H1 (cell line): Measurements from ENCODE around the gene TRMT6. TPM values are rescaled to one million over a fixed set of nuclear protein-coding genes. Genes with fewer than 3 reads are reported as not detected.

Source experiments
- CTCF ChIA-PET: fragments of 300-600 bp; sonication (Branson Sonifier 250); formaldehyde crosslinking; loops from one replicate; lab custom pipeline; 2021; ENCODE audit not compliant: partially characterized antibody; lab: Charles Lee
- POLR2A ChIA-PET: fragments of 300-600 bp; sonication (Branson Sonifier 250); formaldehyde crosslinking; loops from one replicate; lab custom pipeline; 2021; ENCODE audit warnings: inconsistent platforms; ENCODE audit not compliant: partially characterized antibody; lab: Charles Lee
- DNase-seq, 2 experiments: peaks; one replicate each; pipeline versions ENCODE4 v3.0.0 to v3.0.0-alpha.2; 2010 to 2022; ENCODE audit warnings: low spot score in 2 of 2, low read depth in 1 of 2, mixed read lengths in 1 of 2
- FAIRE-seq: peaks from 2 replicates; lab custom pipeline; 2011; peaks lifted over from hg19 to GRCh38; lab: Jason Lieb, UNC
- H2AFZ ChIP-seq: 2 replicates; pipeline ENCODE4 v1.8.1; 2012; ENCODE audit warnings: low read length, inconsistent platforms
- H2AK5ac ChIP-seq: 2 replicates; pipeline ENCODE4 v1.6.1; 2013; ENCODE audit warnings: low read depth, low read length
- H2BK120ac ChIP-seq: replicated peaks from 2 replicates; pipeline ENCODE3; 2013; ENCODE audit warnings: low read depth, low read length, inconsistent platforms
- H2BK12ac ChIP-seq: 2 replicates; pipeline ENCODE4 v1.6.1; 2013; ENCODE audit warnings: low read depth, low read length
- H2BK15ac ChIP-seq: 2 replicates; pipeline ENCODE4 v1.6.1; 2013; ENCODE audit warnings: low read length
- H2BK20ac ChIP-seq: 2 replicates; pipeline ENCODE4 v1.6.1; 2013; ENCODE audit warnings: low read length
- H2BK5ac ChIP-seq: 2 replicates; pipeline ENCODE4 v1.6.1; 2013; ENCODE audit warnings: low read depth, low read length
- H3K14ac ChIP-seq: 2 replicates; pipeline ENCODE4 v1.6.1; 2013; ENCODE audit warnings: inconsistent platforms; ENCODE audit not compliant: insufficient read length
- H3K18ac ChIP-seq: 2 replicates; pipeline ENCODE4 v1.6.1; 2013; ENCODE audit warnings: low read length; ENCODE audit errors: extremely low read depth
- H3K23ac ChIP-seq: 2 replicates; pipeline ENCODE4 v1.6.1; 2013; ENCODE audit warnings: inconsistent platforms; ENCODE audit not compliant: insufficient read length
- H3K23me2 ChIP-seq: 2 replicates; pipeline ENCODE4 v1.6.1; 2013; ENCODE audit warnings: low read depth, low read length
- H3K27ac ChIP-seq: 2 replicates; pipeline ENCODE4 v1.6.1; 2011; ENCODE audit warnings: low read depth, low read length, inconsistent platforms
- H3K27me3 ChIP-seq, 4 experiments: replicated peaks in 1 of 4; 1 replicate in 1 of 4; 2 replicates in 3 of 4; pipeline versions ENCODE4 v1.6.1 to v1.8.1; 2011 to 2013; ENCODE audit warnings: low read length in 3 of 4, mild to moderate bottlenecking in 3 of 4, inconsistent platforms in 2 of 4, mixed read lengths in 2 of 4, moderate library complexity in 1 of 4; ENCODE audit not compliant: control insufficient read depth in 3 of 4, insufficient read depth in 3 of 4; ENCODE audit errors: extremely low read depth in 1 of 4
- H3K36me3 ChIP-seq, 4 experiments: 2 replicates each; pipeline versions ENCODE4 v1.6.1 to v1.8.1; 2011 to 2013; ENCODE audit warnings: mild to moderate bottlenecking in 4 of 4, low read length in 3 of 4, moderate library complexity in 2 of 4, control low read depth in 1 of 4, inconsistent platforms in 1 of 4; ENCODE audit not compliant: insufficient read depth in 4 of 4, control insufficient read depth in 2 of 4
- H3K4ac ChIP-seq: replicated peaks from 2 replicates; pipeline ENCODE3; 2013; ENCODE audit warnings: low read length, low read depth, mixed read lengths, inconsistent platforms; ENCODE audit not compliant: insufficient read length
- H3K4me1 ChIP-seq, 4 experiments: replicated peaks in 1 of 4; 1 replicate in 1 of 4; 2 replicates in 3 of 4; pipeline versions ENCODE4 v1.6.1 to v1.8.1; 2011 to 2013; ENCODE audit warnings: low read length in 3 of 4, inconsistent platforms in 2 of 4, mixed read lengths in 1 of 4; ENCODE audit not compliant: insufficient read depth in 4 of 4, control insufficient read depth in 3 of 4
- H3K4me2 ChIP-seq, 2 experiments: 2 replicates each; pipeline versions ENCODE4 v1.6.1 to v1.8.1; 2011 to 2013; ENCODE audit warnings: low read depth in 2 of 2, low read length in 2 of 2, control low read depth in 1 of 2, inconsistent platforms in 1 of 2, mild to moderate bottlenecking in 1 of 2; ENCODE audit not compliant: insufficient read depth in 1 of 2
- H3K4me3 ChIP-seq, 4 experiments: fragments of 200-600, 300-600 bp in 1 of 4; sonication (generic), shearing (Covaris generic), sonication (Bioruptor Twin) in 1 of 4; 2 replicates each; pipeline versions ENCODE4 v1.5.1 to v1.8.1; 2011 to 2016; ENCODE audit warnings: low read length in 4 of 4, low read depth in 3 of 4, control low read depth in 2 of 4, inconsistent platforms in 2 of 4, mild to moderate bottlenecking in 2 of 4, mixed read lengths in 1 of 4, moderate library complexity in 1 of 4; ENCODE audit not compliant: insufficient read depth in 2 of 4; ENCODE audit errors: extremely low read depth in 1 of 4
- H3K56ac ChIP-seq: replicated peaks from 2 replicates; pipeline ENCODE3; 2013; ENCODE audit warnings: low read depth, mild to moderate bottlenecking, mixed read lengths, low read length, inconsistent platforms; ENCODE audit not compliant: insufficient read length
- H3K79me1 ChIP-seq: 2 replicates; pipeline ENCODE4 v1.6.1; 2013; ENCODE audit warnings: low read depth, low read length, control low read depth
- H3K79me2 ChIP-seq, 2 experiments: 2 replicates each; pipeline versions ENCODE4 v1.6.1 to v1.8.1; 2012 to 2013; ENCODE audit warnings: low read length in 2 of 2, mild to moderate bottlenecking in 2 of 2, inconsistent platforms in 1 of 2; ENCODE audit not compliant: insufficient read depth in 2 of 2, control insufficient read depth in 1 of 2
- H3K9ac ChIP-seq, 4 experiments: replicated peaks in 1 of 4; 1 replicate in 1 of 4; 2 replicates in 3 of 4; pipeline versions ENCODE4 v1.6.1 to v1.8.1; 2011 to 2013; ENCODE audit warnings: low read depth in 3 of 4, low read length in 3 of 4, control low read depth in 2 of 4, mild to moderate bottlenecking in 2 of 4, moderate library complexity in 2 of 4, inconsistent platforms in 1 of 4; ENCODE audit errors: extremely low read depth in 1 of 4
- H3K9me3 ChIP-seq, 2 experiments: 2 replicates each; pipeline versions ENCODE4 v1.6.1 to v1.8.1; 2012 to 2013; ENCODE audit warnings: mild to moderate bottlenecking in 2 of 2, moderate library complexity in 2 of 2, control low read depth in 1 of 2, inconsistent platforms in 1 of 2, low read depth in 1 of 2, low read length in 1 of 2, mixed read lengths in 1 of 2; ENCODE audit not compliant: insufficient read depth in 2 of 2
- H4K20me1 ChIP-seq, 2 experiments: replicated peaks in 1 of 2; 2 replicates each; pipeline versions ENCODE3 to v1.8.1; 2011 to 2013; ENCODE audit warnings: inconsistent platforms in 2 of 2, low read length in 2 of 2, mild to moderate bottlenecking in 1 of 2; ENCODE audit not compliant: insufficient read depth in 2 of 2, control insufficient read depth in 1 of 2
- H4K5ac ChIP-seq: 2 replicates; pipeline ENCODE4 v1.6.1; 2013; ENCODE audit warnings: low read length, low read depth, mixed read lengths, inconsistent platforms; ENCODE audit not compliant: insufficient read length
- H4K8ac ChIP-seq: 2 replicates; pipeline ENCODE4 v1.8.0; 2013; ENCODE audit warnings: mild to moderate bottlenecking, moderate library complexity, low read length, inconsistent platforms; ENCODE audit not compliant: insufficient read depth; ENCODE audit errors: extremely low read depth
- H4K91ac ChIP-seq: replicated peaks from 2 replicates; pipeline ENCODE3; 2013; ENCODE audit warnings: low read length, mixed read lengths, inconsistent platforms; ENCODE audit not compliant: insufficient read length
- BRCA1 ChIP-seq: IDR thresholded peaks from 2 replicates; pipeline ENCODE4 v1.6.1; 2012; ENCODE audit warnings: low read depth, low read length, improper control_type of control experiment
- CEBPB ChIP-seq: IDR thresholded peaks from 2 replicates; pipeline ENCODE4 v1.6.1; 2012; ENCODE audit warnings: low read depth, low read length
- CHD2 ChIP-seq: IDR thresholded peaks from 2 replicates; pipeline ENCODE4 v1.6.1; 2012; ENCODE audit warnings: low read length, improper control_type of control experiment
- EZH2 ChIP-seq: fragments of 200-600 bp; sonication (generic); IDR thresholded peaks from 2 replicates; pipeline ENCODE4 v1.7.1; 2012; ENCODE audit warnings: low read depth, mild to moderate bottlenecking, moderate library complexity, low read length, inconsistent platforms; ENCODE audit not compliant: severe bottlenecking
- GABPA ChIP-seq: IDR thresholded peaks from 2 replicates; pipeline ENCODE4 v1.6.1; 2011; ENCODE audit warnings: mild to moderate bottlenecking, low read length, moderate library complexity, borderline replicate concordance; ENCODE audit not compliant: insufficient read depth
- MAFK ChIP-seq: IDR thresholded peaks from 2 replicates; pipeline ENCODE4 v1.6.1; 2012; ENCODE audit warnings: low read depth, mild to moderate bottlenecking, improper control_type of control experiment, low read length
- NANOG ChIP-seq: IDR thresholded peaks from 2 replicates; pipeline ENCODE4 v1.6.1; 2011; ENCODE audit warnings: low read length, low read depth, mild to moderate bottlenecking, inconsistent platforms; ENCODE audit not compliant: insufficient read depth, poor library complexity, severe bottlenecking
- SAP30 ChIP-seq: fragments of 300-600 bp; sonication (generic); IDR thresholded peaks from 2 replicates; pipeline ENCODE4 v1.7.1; 2012; ENCODE audit warnings: low read length, moderate library complexity, mild to moderate bottlenecking, inconsistent platforms; ENCODE audit not compliant: insufficient read depth, insufficient replicate concordance
- SIRT6 ChIP-seq: IDR thresholded peaks from one replicate; pipeline ENCODE4 v1.7.1; 2012; ENCODE audit warnings: low read length, inconsistent platforms
- SP1 ChIP-seq: IDR thresholded peaks from 2 replicates; pipeline ENCODE4 v1.6.1; 2011; ENCODE audit warnings: low read depth, low read length
- SRF ChIP-seq: IDR thresholded peaks from 2 replicates; pipeline ENCODE4 v1.6.1; 2011; ENCODE audit warnings: mild to moderate bottlenecking, low read depth, low read length, moderate library complexity
- SUZ12 ChIP-seq: fragments of 200-600 bp; sonication (generic); IDR thresholded peaks from 2 replicates; pipeline ENCODE4 v1.6.1; 2012; ENCODE audit warnings: mild to moderate bottlenecking, inconsistent platforms, low read length, moderate library complexity, mixed read lengths
- TBP ChIP-seq: IDR thresholded peaks from 2 replicates; pipeline ENCODE4 v1.6.1; 2011; ENCODE audit warnings: low read depth, low read length, improper control_type of control experiment
- WGBS, 2 experiments: shearing (Covaris generic) in 1 of 2; methylation state at CpG; one replicate each; pipeline versions ENCODE4 v1.1.6 to v1.1.7; 2013 to 2015; ENCODE audit warnings: low lambda C conversion rate in 2 of 2, mixed read lengths in 2 of 2, inconsistent platforms in 1 of 2, low coverage in 1 of 2, missing lambda C conversion rate in 1 of 2; ENCODE audit not compliant: insufficient replicate concordance in 2 of 2, insufficient coverage in 1 of 2, insufficient read length in 1 of 2; ENCODE audit errors: extremely low coverage in 1 of 2, missing lambda C conversion rate in 1 of 2; 5-methylcytosine and 5-hydroxymethylcytosine counted together
- polyA plus RNA-seq, 7 experiments: library from polyadenylated mRNA; depleted of rRNA in 3 of 7; stranded (reverse) in 5 of 7; unstranded in 2 of 7; fragments of >200 nt in 5 of 7; fragments of 200-250 nt in 2 of 7; gene quantifications; 1 replicate in 5 of 7; 2 replicates in 1 of 7; 4 replicates in 1 of 7; pipeline versions ENCODE4 v1.2.1 to v1.2.3, GENCODE V29; 2011 to 2013; ENCODE audit warnings: missing spikeins in 2 of 7, mixed read lengths in 2 of 7
- total RNA-seq: library from RNA; stranded (reverse); fragmentation: NEBNext Ultra II Directional; extraction: Animal tissue kit (Norgen Biotek cat#: 25700); gene quantifications from 2 replicates; pipeline ENCODE4 v1.2.1, GENCODE V29; 2021
- TF ChIP-seq, protein P1 (sequence below): IDR thresholded peaks from 2 replicates; pipeline ENCODE4 v1.6.1; 2011; ENCODE audit warnings: low read length, improper control_type of control experiment

The TRMT6 gene
- total and polyA plus RNA-seq, 2 of the 8 experiments (the other 6 are each of a cell fraction or from before 2014, with no cell fraction given), result 6.9 to 23.3 TPM

DNA sequence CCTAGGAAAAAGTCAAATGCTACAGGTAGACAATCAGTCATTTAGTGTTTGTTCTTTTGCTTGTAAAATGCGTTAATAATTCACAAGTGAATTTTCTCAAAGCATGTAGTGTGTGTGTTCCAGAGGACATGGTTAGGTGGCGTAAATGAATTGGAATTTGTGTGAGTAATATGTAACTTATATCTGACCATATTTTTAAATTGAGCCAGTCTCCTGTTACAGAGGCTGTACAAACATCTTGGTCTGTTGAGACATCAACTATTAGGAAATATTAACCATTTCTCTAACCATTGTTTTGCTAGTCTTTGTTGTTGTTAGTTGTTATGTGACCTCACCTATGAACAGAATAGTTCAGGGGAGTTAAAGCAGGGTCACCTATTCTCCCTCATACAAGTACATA, 22.8 kb upstream of the TRMT6 start:
- H3K9me3 ChIP-seq, result no peaks in the 10 kb centered on the region
- H2BK5ac ChIP-seq, result no peak overlapping the region
- H3K18ac ChIP-seq, result no peak overlapping the region
- H3K56ac ChIP-seq, result no peak overlapping the region
- H3K27ac ChIP-seq, result no peak overlapping the region
- H4K5ac ChIP-seq, result no peak overlapping the region
- H3K4ac ChIP-seq, result no peak overlapping the region
- TF ChIP-seq SRF, result no peak
- no peak for TF ChIP-seq NANOG
- no peak for TF ChIP-seq GABPA
- no peak for TF ChIP-seq CHD2
- no peak for TF ChIP-seq SIRT6
- no peak for TF ChIP-seq SAP30
- TF ChIP-seq CEBPB, result no peak
- TF ChIP-seq SUZ12, result no peak
- TF ChIP-seq, protein P1, sequence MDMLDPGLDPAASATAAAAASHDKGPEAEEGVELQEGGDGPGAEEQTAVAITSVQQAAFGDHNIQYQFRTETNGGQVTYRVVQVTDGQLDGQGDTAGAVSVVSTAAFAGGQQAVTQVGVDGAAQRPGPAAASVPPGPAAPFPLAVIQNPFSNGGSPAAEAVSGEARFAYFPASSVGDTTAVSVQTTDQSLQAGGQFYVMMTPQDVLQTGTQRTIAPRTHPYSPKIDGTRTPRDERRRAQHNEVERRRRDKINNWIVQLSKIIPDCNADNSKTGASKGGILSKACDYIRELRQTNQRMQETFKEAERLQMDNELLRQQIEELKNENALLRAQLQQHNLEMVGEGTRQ, result no peak
- TF ChIP-seq EZH2, result no peak
- no peak for TF ChIP-seq SP1
- no peak for TF ChIP-seq TBP
- TF ChIP-seq BRCA1, result no peak
- TF ChIP-seq MAFK, result no peak
- TF ChIP-seq, all 59 proteins: peak for 0
- H2AFZ ChIP-seq, result no peak overlapping the region
- FAIRE-seq (no peak), DNase-seq (no peak)
- no peaks in the 10 kb centered on the region for H3K79me1 ChIP-seq
- no peak overlapping the region for H3K4me2 ChIP-seq
- H3K79me2 ChIP-seq, result no peaks in the 10 kb centered on the region
- H3K23me2 ChIP-seq, result no peaks in the 10 kb centered on the region
- H2BK12ac ChIP-seq, result no peak overlapping the region
- no peak overlapping the region for H3K14ac ChIP-seq
- H3K9ac ChIP-seq, result no peak overlapping the region
- H3K36me3 ChIP-seq, result peaks cover 2 to 39% (median 22%) of the 10 kb centered on the region in 4 experiments; a peak in 6 of 8 replicates
- H3K4me1 ChIP-seq, result peaks cover 0 to 14% (median 4%) of the 10 kb centered on the region in 4 experiments; a peak in 2 of 7 replicates
- 87% methylated on average over 2 of the region's 2 CpGs; no CpG with 5 or more reads in 1 of the 2 experiments for WGBS, 2 experiments
- no peak overlapping the region for H2AK5ac ChIP-seq
- peaks cover 10 to 41% (median 27%) of the 10 kb centered on the region in 4 experiments for H3K27me3 ChIP-seq
- peaks cover 19 to 27% of the 10 kb centered on the region in 2 experiments for H4K20me1 ChIP-seq
- POLR2A ChIA-PET, result no interaction called here
- CTCF ChIA-PET, result interaction anchor here (1.4 to 1.8 kb wide), 2 partner anchors 101 to 489 kb away, joined by 3 to 5 read pairs; no protein-coding TSS in a partner anchor
- H2BK120ac ChIP-seq, result no peak overlapping the region
- H3K23ac ChIP-seq, result no peak overlapping the region
- no peak overlapping the region for H2BK20ac ChIP-seq
- no peak overlapping the region for H4K8ac ChIP-seq
- H2BK15ac ChIP-seq, result no peak overlapping the region
- no peak overlapping the region for H4K91ac ChIP-seq
- H3K4me3 ChIP-seq, result no peak overlapping the region
